ENCODE data around the gene MRPS10. TPM values are rescaled to one million over a fixed set of nuclear protein-coding genes. Genes with fewer than 3 reads are reported as not detected.

Gene MRPS10
- 17.9 and 39.0 TPM in 2 replicates for total RNA-seq (ENCODE audit: low replicate concordance)

DNA sequence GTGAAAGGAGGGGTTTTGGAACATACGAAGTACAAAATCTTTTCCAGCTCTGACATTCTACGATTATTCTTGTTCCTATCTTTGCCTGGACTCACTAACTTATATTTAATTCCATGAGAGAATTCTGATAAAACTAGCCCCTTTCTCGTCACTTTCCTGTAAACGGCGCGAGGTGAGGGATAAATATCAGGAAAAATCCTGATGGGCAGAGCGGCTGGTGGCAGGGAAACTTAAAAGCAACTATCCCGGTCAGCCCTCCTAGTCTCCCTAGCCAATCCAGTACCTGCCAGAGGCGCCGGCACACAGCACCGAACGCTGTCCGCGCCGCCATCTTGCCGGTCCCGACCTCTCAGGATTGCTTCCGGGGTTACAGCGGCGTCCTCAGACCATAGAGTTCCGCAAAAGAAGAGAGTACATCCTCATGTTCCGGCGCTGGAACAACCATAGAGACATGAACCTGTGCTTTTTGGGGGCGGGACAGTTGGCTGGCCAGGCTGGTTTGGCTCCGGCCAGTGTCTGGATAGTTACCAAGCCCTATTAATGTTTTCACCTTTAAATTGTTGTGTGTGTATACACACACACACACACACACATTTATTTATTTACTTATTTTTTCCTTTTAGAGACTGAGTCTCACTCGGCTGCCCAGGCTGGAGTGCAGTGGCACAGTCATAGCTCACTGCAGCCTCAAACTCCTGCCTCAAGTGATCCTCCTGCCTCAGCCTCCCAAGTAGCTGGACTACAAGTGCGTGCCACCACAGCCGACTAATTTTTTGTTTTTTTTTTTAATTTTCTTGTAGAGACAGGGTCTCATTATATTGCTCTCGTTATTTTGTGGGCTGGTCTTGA, at the start of gene MRPS10:
Gene MRPS10, minus strand, starts transcription at position 343 of the 849 bp plus-strand sequence. Its CDS starts 12 bp downstream, at position 331.

GRCh38 chr6:42173101-42173500, 44.6 kb downstream of the MRPS10 start, which contains the start of gene GUCA1A:
GUCA1A (plus strand) TSS chr6:42173364; CDS start chr6:42173614, 250 bp downstream.

Other genes with a start within 250 kb of the MRPS10 start
- gene TAF8, start 167.3 kb downstream of the MRPS10 start, total RNA-seq (ENCODE audit: low replicate concordance), result 9.2 and 16.8 TPM in 2 replicates
- gene C6orf132, start 75.2 kb downstream of the MRPS10 start, total RNA-seq (ENCODE audit: low replicate concordance), result 0.12 and 0.75 TPM in 2 replicates
- gene GUCA1A, start 44.5 kb downstream of the MRPS10 start, total RNA-seq (ENCODE audit: low replicate concordance), result 0.45 TPM in 1 of 2 replicates, not detected in the other
- gene GUCA1B, start 22.9 kb downstream of the MRPS10 start, total RNA-seq (ENCODE audit: low replicate concordance), result 0.35 and 0.45 TPM in 2 replicates
- 1.2 and 1.6 TPM in 2 replicates for gene TRERF1, start 234.1 kb upstream of the MRPS10 start, total RNA-seq (ENCODE audit: low replicate concordance)